WERI-Rb-1 (cell line): Measurements from ENCODE around the gene CDKAL1.

Experiments used
- DNase-seq: peaks from one replicate; pipeline ENCODE4 v3.0.0-alpha.2; 2020
- H3K27ac ChIP-seq: fragments of 250-450 bp; sonication (Bioruptor Pico); 2 replicates; pipeline ENCODE4 v1.5.1; 2020; ENCODE audit warnings: mild to moderate bottlenecking, moderate library complexity
- H3K27me3 ChIP-seq: fragments of 250-450 bp; sonication (Bioruptor Pico); 2 replicates; pipeline ENCODE4 v1.5.1; 2021; ENCODE audit warnings: mild to moderate bottlenecking, low read depth, moderate library complexity; ENCODE audit not compliant: insufficient read depth, severe bottlenecking
- H3K36me3 ChIP-seq: fragments of 250-450 bp; sonication (Bioruptor Pico); 2 replicates; pipeline ENCODE4 v1.5.1; 2020; ENCODE audit warnings: mild to moderate bottlenecking, moderate library complexity
- H3K4me3 ChIP-seq: 2 replicates; pipeline ENCODE4 v1.5.1; 2011; ENCODE audit warnings: low read depth, mild to moderate bottlenecking, control low read depth, low read length
- H3K9me3 ChIP-seq: fragments of 250-450 bp; sonication (Bioruptor Pico); 2 replicates; pipeline ENCODE4 v1.5.1; 2021; ENCODE audit warnings: mild to moderate bottlenecking, moderate library complexity; ENCODE audit not compliant: severe bottlenecking
- TF ChIP-seq, protein P1 (sequence below): IDR thresholded peaks from 2 replicates; pipeline ENCODE4 v1.5.1; 2011; ENCODE audit warnings: low read depth, mild to moderate bottlenecking, control low read depth, inconsistent platforms, low read length

Gene CDKAL1

GRCh38 chr6:21257125-21257524 lies 722.9 kb downstream of the CDKAL1 start:
- no peak overlapping the region for H3K27ac ChIP-seq
- H3K36me3 ChIP-seq = no peaks in the 10 kb centered on the region
- no peak overlapping the region for H3K4me3 ChIP-seq
- no peaks in the 10 kb centered on the region for H3K27me3 ChIP-seq
- peaks cover 22% of the 10 kb centered on the region for H3K9me3 ChIP-seq
- DNase-seq = no peak
- TF ChIP-seq, protein P1, sequence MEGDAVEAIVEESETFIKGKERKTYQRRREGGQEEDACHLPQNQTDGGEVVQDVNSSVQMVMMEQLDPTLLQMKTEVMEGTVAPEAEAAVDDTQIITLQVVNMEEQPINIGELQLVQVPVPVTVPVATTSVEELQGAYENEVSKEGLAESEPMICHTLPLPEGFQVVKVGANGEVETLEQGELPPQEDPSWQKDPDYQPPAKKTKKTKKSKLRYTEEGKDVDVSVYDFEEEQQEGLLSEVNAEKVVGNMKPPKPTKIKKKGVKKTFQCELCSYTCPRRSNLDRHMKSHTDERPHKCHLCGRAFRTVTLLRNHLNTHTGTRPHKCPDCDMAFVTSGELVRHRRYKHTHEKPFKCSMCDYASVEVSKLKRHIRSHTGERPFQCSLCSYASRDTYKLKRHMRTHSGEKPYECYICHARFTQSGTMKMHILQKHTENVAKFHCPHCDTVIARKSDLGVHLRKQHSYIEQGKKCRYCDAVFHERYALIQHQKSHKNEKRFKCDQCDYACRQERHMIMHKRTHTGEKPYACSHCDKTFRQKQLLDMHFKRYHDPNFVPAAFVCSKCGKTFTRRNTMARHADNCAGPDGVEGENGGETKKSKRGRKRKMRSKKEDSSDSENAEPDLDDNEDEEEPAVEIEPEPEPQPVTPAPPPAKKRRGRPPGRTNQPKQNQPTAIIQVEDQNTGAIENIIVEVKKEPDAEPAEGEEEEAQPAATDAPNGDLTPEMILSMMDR = no peak

DNA sequence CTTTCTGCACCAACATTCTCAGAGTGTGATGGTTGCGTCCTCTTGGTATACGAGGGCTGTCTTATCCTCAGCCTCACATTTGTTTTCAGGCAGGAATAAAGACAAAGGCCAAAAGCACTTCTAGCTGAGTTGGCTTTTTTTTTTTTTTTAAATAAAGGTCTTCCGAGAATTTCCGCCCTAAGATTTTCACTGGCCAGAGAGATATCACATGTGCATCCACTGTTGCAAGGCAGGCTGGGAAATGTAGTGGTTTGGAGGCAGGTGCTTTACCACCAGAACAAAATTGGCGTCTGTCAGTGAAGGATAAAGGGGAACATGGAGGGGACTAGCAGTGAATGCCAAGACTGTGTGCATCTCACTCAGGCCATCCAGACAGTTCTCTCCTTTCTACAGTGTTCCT lies 724.4 kb downstream of the CDKAL1 start:
- peaks cover 6% of the 10 kb centered on the region for H3K9me3 ChIP-seq
- TF ChIP-seq, protein P1 = no peak

DNA sequence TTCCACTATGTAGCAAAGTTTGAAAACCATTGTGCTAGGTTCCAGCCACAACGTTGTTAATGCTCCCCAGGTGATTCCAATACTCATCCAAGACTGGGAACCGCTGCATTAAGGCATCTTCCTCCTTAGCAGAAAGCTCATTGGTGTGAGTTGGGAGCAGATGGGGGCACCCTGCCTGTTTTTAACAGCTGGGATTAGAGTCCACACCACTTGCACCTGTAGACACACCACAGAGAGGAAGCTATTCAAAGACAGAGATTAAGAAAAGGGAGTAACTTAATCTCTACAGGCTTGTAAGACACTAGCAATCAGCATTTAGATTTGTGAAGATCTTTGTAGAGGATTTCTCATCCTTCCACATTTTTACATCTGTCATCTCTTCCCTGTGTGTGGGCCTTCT lies 725.4 kb downstream of the CDKAL1 start:
- H3K27ac ChIP-seq = no peak overlapping the region
- H3K4me3 ChIP-seq = no peak overlapping the region
- no peaks in the 10 kb centered on the region for H3K27me3 ChIP-seq
- peak; percentile 70 for DNase-seq
- no peaks in the 10 kb centered on the region for H3K36me3 ChIP-seq
- TF ChIP-seq, protein P1 = no peak
- H3K9me3 ChIP-seq = peaks cover 1% of the 10 kb centered on the region

More for the DNA sequence above, 724.4 kb downstream of the CDKAL1 start:
- no peak overlapping the region for H3K4me3 ChIP-seq
- no peak overlapping the region for H3K27ac ChIP-seq
- DNase-seq = no peak
- H3K36me3 ChIP-seq = no peaks in the 10 kb centered on the region
- H3K27me3 ChIP-seq = no peaks in the 10 kb centered on the region

- H3K4me3 ChIP-seq = no peak overlapping the region
- no peaks in the 10 kb centered on the region for H3K27me3 ChIP-seq
- H3K36me3 ChIP-seq = no peaks in the 10 kb centered on the region
- no peak overlapping the region for H3K27ac ChIP-seq
- H3K9me3 ChIP-seq = peaks cover 3% of the 10 kb centered on the region
- DNase-seq = no peak
- TF ChIP-seq, protein P1 = no peak
Measured at GRCh38 chr6:21262504-21262903, 728.2 kb downstream of the CDKAL1 start.

DNA sequence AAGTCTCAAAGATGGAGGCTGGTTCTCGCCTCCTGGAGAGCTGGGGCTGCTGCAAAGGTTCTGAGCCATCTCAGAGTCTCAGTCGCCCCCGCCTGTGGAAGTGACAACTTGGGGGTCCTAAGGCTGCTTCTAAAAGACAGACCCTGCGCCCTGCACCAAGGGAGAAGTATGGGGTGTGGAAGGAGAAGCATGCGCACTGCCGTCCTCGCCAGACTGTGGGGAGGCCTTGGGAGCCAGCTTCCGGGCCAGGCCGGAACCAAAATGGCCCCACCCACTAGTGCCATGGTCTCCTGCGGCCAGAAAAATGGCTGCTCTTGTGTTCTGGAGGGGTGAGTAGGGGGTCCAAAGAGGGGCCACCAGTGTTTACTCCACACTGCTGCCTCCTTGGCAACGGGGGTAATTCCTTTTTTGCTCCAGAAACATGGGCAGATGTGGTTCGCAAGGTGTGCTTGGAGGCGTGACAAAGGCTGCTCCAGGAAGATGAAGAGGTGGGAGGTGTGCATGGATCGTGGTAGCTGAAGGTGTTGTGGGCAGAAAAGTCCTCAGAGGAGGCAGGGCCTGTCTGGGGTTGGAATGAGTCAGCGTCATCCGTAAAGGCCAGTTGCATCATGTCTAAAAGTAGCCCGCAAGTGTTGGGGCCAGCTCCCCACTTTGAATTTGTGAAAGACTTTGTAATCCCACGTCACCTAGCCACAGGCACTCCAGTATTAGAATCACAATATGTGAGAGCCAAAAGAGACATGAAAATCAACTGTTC lies 729.5 kb downstream of the CDKAL1 start:
- H3K27me3 ChIP-seq = no peaks in the 10 kb centered on the region
- no peak overlapping the region for H3K4me3 ChIP-seq
- TF ChIP-seq, protein P1 = no peak
- no peaks in the 10 kb centered on the region for H3K36me3 ChIP-seq
- no peak overlapping the region for H3K27ac ChIP-seq
- no peak for DNase-seq
- peaks cover 3% of the 10 kb centered on the region for H3K9me3 ChIP-seq
